Measurements from ENCODE around the gene GALNT9. TPM values are rescaled to one million over a fixed set of nuclear protein-coding genes. Genes with fewer than 3 reads are reported as not detected.

GALNT9 gene
- total and polyA plus RNA-seq, 10 donors = 0.20 to 2.4 (median 0.84) TPM

DNA sequence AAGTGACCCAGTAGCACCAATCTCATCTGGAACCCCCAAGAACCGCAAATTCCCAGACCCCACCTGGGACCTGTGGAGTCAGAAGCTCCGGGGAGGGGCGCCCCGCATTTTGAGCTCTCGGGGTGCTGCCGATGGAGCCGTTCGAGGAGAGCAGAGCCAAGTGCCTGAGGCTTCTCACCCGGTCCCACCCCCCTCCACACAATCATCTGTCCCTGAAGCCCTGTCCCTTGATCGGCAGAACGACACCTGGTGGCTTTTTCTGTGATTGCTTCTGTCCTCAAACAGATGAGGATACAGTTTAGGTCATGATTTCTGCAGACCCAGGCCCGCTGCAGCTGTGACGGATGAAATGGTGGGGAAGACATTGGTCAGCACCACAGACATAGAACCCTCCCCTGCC lies 110.5 kb downstream of the GALNT9 start:
- no peak for DNase-seq
- H3K4me1 ChIP-seq = peaks cover 0 to 18% (median 4%) of the 10 kb centered on the region in 6 donors
- 30 to 52% (median 42%) methylated on average over 11 to 13 of the region's 13 CpGs for WGBS, 5 donors
- peaks cover 0 to 52% (median 10%) of the 10 kb centered on the region in 7 donors for H3K27me3 ChIP-seq (replicated peaks in 1 of 7)
- intact Hi-C loops (cut with DNase I; ENCODE audit: low total_unique reads) = no loop called here
- TF ChIP-seq, protein P1, sequence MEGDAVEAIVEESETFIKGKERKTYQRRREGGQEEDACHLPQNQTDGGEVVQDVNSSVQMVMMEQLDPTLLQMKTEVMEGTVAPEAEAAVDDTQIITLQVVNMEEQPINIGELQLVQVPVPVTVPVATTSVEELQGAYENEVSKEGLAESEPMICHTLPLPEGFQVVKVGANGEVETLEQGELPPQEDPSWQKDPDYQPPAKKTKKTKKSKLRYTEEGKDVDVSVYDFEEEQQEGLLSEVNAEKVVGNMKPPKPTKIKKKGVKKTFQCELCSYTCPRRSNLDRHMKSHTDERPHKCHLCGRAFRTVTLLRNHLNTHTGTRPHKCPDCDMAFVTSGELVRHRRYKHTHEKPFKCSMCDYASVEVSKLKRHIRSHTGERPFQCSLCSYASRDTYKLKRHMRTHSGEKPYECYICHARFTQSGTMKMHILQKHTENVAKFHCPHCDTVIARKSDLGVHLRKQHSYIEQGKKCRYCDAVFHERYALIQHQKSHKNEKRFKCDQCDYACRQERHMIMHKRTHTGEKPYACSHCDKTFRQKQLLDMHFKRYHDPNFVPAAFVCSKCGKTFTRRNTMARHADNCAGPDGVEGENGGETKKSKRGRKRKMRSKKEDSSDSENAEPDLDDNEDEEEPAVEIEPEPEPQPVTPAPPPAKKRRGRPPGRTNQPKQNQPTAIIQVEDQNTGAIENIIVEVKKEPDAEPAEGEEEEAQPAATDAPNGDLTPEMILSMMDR (IDR thresholded peaks at IDR 0.05 in 8 of 11, conservative IDR thresholded peaks at IDR 0.05 in 3 of 11) = peak in 6 of 11 experiments; percentile 24 to 48 (median 34)
- TF ChIP-seq POLR2A (IDR thresholded peaks at IDR 0.05) = no peak
- H3K9me3 ChIP-seq = no peaks in the 10 kb centered on the region
- H3K4me3 ChIP-seq = no peak overlapping the region
- H3K36me3 ChIP-seq = no peaks in the 10 kb centered on the region
- H3K27ac ChIP-seq = no peak overlapping the region

DNA sequence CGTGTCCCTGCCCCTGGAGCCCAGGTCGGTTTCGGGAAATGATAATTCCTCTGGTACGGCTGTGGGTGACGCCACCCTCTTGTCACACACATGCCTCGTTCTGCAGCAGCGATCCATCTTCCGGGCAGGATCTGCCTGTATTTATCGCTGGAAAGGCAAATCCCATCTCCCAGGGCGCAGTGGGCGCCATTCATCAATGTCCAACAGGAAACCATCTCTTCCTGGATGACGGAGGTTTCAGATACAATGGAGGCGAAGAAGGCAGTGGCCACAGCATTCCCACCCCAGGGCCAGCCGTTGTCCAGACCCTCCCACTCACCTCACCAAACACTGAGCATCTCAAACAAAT lies 110.9 kb downstream of the GALNT9 start:
- WGBS, 5 donors = 51 to 56% (median 55%) methylated on average over 14 of the region's 14 CpGs
- no peaks in the 10 kb centered on the region for H3K36me3 ChIP-seq
- H3K4me1 ChIP-seq = peaks cover 0 to 18% (median 4%) of the 10 kb centered on the region in 6 donors
- no peaks in the 10 kb centered on the region for H3K9me3 ChIP-seq
- H3K27me3 ChIP-seq (replicated peaks in 1 of 7) = peaks cover 0 to 52% (median 10%) of the 10 kb centered on the region in 7 donors
- TF ChIP-seq POLR2A (IDR thresholded peaks at IDR 0.05) (no peak), POLR2AphosphoS5 (IDR thresholded peaks at IDR 0.05) (no peak)
- TF ChIP-seq, protein P1 (IDR thresholded peaks at IDR 0.05 in 8 of 11, conservative IDR thresholded peaks at IDR 0.05 in 3 of 11) = no peak
- no peak overlapping the region for H3K27ac ChIP-seq
- intact Hi-C loops (cut with DNase I; ENCODE audit: low total_unique reads) = no loop called here
- no peak for DNase-seq
- no peak overlapping the region for H3K4me3 ChIP-seq

DNA sequence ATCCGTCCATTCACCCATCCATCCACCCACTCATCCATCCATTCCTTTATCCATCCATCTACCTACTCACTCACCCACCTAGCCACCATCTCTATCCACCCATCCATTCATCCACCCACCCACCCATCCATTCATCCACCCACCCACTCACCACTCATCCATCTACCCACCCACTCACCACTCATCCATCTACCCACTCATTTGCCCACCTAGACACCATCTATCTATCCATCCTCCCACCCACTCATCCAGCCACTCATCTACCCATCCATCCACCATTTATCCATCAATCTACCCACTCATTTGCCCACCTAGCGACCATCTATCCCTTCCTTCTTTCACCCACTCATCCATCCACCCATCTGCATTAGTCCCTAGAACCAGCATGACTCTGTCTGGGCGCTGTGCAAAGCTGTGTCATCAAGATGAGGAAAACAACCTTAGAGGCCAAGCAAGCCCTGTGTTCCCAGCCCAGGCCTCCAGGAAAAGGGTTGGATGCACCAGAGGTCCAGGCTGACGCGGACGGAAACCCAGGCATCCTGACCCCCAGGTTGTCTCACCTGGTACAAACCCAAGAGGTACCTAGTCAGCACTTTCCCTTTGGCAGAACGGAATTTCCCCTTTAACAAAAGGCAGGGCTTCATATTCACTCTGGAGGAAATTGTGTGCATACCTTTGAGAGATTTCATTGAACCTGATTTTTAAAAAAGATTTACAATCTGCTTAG lies 111.4 kb downstream of the GALNT9 start:
- TF ChIP-seq POLR2A (IDR thresholded peaks at IDR 0.05) = no peak
- TF ChIP-seq POLR2AphosphoS5 (IDR thresholded peaks at IDR 0.05) = no peak
- TF ChIP-seq, protein P1 (IDR thresholded peaks at IDR 0.05 in 8 of 11, conservative IDR thresholded peaks at IDR 0.05 in 3 of 11) = no peak
- 62 to 85% (median 73%) methylated on average over 7 of the region's 7 CpGs for WGBS, 5 donors
- DNase-seq = no peak

DNA sequence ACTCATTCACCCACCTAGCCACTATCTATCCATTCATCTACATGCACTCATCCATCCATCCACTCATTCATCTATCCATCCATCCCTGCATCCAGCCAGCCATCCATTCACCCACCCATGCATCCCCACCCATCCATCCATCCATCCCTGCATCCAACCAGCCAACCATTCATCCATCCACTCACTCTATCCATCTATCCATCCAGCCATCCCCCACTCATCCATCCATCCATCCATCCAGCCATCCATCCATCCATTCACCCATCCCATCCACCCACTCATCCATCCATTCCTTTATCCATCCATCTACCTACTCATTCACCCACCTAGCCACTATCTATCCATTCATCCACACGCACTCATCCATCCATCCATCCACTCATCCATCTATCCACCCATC lies 112.0 kb downstream of the GALNT9 start:
- no peaks in the 10 kb centered on the region for H3K36me3 ChIP-seq
- 89 to 100% (median 93%) methylated on average over 1 of the region's 1 CpG for WGBS, 5 donors
- peaks cover 0 to 52% (median 10%) of the 10 kb centered on the region in 7 donors for H3K27me3 ChIP-seq (replicated peaks in 1 of 7)
- H3K9me3 ChIP-seq = no peaks in the 10 kb centered on the region
- intact Hi-C loops (cut with DNase I; ENCODE audit: low total_unique reads) = no loop called here
- TF ChIP-seq POLR2AphosphoS5 (IDR thresholded peaks at IDR 0.05) (no peak), POLR2A (IDR thresholded peaks at IDR 0.05) (no peak)
- TF ChIP-seq, protein P1 (IDR thresholded peaks at IDR 0.05 in 8 of 11, conservative IDR thresholded peaks at IDR 0.05 in 3 of 11) = no peak
- no peak overlapping the region for H3K4me3 ChIP-seq
- no peak overlapping the region for H3K27ac ChIP-seq
- H3K4me1 ChIP-seq = peaks cover 0 to 15% (median 3%) of the 10 kb centered on the region in 6 donors
- no peak for DNase-seq

More for the DNA sequence above, 111.4 kb downstream of the GALNT9 start:
- Histone ChIP-seq H3K27ac (no peak overlapping the region), H3K4me3 (no peak overlapping the region), H3K9me3 (no peaks in the 10 kb centered on the region), H3K27me3 (replicated peaks in 1 of 7) (peaks cover 0 to 52% (median 10%) of the 10 kb centered on the region in 7 donors), H3K36me3 (no peaks in the 10 kb centered on the region), H3K4me1 (peaks cover 0 to 18% (median 4%) of the 10 kb centered on the region in 6 donors)
- intact Hi-C loops (cut with DNase I; ENCODE audit: low total_unique reads) = no loop called here
